Cardiac muscle cell (in vitro differentiated cells and primary cell): ENCODE data around the gene KRT76. TPM values are rescaled to one million over a fixed set of nuclear protein-coding genes. Genes with fewer than 3 reads are reported as not detected.

ENCODE experiments used
- DNase-seq, 2 donors: peaks; one replicate each; pipeline versions ENCODE4 v3.0.0 to v3.0.0-alpha.2; 2010 to 2017; ENCODE audit warnings: low read depth in 1 of 2, low spot score in 1 of 2
- H3K27ac ChIP-seq: fragments of 200-600 bp; sonication (generic); 2 replicates; pipeline ENCODE4 v1.5.1; 2016
- H3K27me3 ChIP-seq: fragments of 200-600 bp; sonication (generic); 2 replicates; pipeline ENCODE4 v1.6.0; 2016; ENCODE audit warnings: control low read depth
- H3K36me3 ChIP-seq: fragments of 200-600 bp; sonication (generic); 2 replicates; pipeline ENCODE4 v1.5.1; 2016; ENCODE audit warnings: control low read depth
- H3K4me1 ChIP-seq: fragments of 200-600 bp; sonication (generic); 2 replicates; pipeline ENCODE4 v1.8.1; 2017; ENCODE audit warnings: low read depth, mild to moderate bottlenecking, mixed run types
- H3K4me3 ChIP-seq: fragments of 200-600 bp; sonication (generic); 2 replicates; pipeline ENCODE4 v1.5.1; 2016; ENCODE audit warnings: mild to moderate bottlenecking
- H3K9me3 ChIP-seq: fragments of 200-600 bp; sonication (generic); 2 replicates; pipeline ENCODE4 v1.5.1; 2017; ENCODE audit warnings: low read depth, mild to moderate bottlenecking, control low read depth
- polyA plus RNA-seq: library from polyadenylated mRNA; unstranded; fragments of >200 nt; fragmentation: Nextera tagmentation; extraction: Ambion mirVana; gene quantifications from 2 replicates; pipeline ENCODE4 v1.2.1, GENCODE V29; 2016
- total RNA-seq: library from RNA; depleted of rRNA; stranded (reverse); fragments of >200 nt; gene quantifications from 2 replicates; pipeline ENCODE4 v1.2.3, GENCODE V29; 2016
- TF ChIP-seq, protein P1 (sequence below): IDR thresholded peaks from 2 replicates; pipeline ENCODE4 v1.5.1; 2012; ENCODE audit warnings: low read depth, mild to moderate bottlenecking, low read length

KRT76 gene
- total and polyA plus RNA-seq, 2 experiments from 2014 or later: not detected

DNA sequence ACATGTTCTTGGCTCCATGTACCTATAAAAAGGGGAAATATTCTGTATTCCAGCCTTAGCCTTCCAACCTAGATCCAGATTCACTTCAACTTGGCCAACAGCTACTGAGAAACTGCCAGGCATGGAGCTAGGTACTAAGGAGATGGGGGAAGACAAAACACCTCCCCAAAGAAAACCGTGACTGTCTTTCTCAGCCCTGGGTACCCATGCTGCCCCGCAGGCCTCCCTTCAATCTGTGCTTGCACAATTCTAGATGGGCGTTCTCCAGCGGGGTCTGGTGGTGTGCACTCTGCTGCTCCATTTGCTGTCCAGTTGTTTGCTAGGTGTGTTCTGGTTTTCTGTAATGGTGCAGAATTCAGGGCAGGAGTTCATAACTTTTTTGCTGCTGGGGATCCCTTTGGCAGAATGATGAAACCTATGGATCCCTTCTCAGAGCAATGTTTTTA is 37.6 kb upstream of the KRT76 start:
- H3K4me3 ChIP-seq: no peak overlapping the region
- TF ChIP-seq, protein P1, sequence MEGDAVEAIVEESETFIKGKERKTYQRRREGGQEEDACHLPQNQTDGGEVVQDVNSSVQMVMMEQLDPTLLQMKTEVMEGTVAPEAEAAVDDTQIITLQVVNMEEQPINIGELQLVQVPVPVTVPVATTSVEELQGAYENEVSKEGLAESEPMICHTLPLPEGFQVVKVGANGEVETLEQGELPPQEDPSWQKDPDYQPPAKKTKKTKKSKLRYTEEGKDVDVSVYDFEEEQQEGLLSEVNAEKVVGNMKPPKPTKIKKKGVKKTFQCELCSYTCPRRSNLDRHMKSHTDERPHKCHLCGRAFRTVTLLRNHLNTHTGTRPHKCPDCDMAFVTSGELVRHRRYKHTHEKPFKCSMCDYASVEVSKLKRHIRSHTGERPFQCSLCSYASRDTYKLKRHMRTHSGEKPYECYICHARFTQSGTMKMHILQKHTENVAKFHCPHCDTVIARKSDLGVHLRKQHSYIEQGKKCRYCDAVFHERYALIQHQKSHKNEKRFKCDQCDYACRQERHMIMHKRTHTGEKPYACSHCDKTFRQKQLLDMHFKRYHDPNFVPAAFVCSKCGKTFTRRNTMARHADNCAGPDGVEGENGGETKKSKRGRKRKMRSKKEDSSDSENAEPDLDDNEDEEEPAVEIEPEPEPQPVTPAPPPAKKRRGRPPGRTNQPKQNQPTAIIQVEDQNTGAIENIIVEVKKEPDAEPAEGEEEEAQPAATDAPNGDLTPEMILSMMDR: no peak
- H3K27ac ChIP-seq: no peak overlapping the region
- no peaks in the 10 kb centered on the region for H3K27me3 ChIP-seq
- H3K4me1 ChIP-seq: no peaks in the 10 kb centered on the region
- no peak for DNase-seq
- no peaks in the 10 kb centered on the region for H3K9me3 ChIP-seq
- no peaks in the 10 kb centered on the region for H3K36me3 ChIP-seq

DNA sequence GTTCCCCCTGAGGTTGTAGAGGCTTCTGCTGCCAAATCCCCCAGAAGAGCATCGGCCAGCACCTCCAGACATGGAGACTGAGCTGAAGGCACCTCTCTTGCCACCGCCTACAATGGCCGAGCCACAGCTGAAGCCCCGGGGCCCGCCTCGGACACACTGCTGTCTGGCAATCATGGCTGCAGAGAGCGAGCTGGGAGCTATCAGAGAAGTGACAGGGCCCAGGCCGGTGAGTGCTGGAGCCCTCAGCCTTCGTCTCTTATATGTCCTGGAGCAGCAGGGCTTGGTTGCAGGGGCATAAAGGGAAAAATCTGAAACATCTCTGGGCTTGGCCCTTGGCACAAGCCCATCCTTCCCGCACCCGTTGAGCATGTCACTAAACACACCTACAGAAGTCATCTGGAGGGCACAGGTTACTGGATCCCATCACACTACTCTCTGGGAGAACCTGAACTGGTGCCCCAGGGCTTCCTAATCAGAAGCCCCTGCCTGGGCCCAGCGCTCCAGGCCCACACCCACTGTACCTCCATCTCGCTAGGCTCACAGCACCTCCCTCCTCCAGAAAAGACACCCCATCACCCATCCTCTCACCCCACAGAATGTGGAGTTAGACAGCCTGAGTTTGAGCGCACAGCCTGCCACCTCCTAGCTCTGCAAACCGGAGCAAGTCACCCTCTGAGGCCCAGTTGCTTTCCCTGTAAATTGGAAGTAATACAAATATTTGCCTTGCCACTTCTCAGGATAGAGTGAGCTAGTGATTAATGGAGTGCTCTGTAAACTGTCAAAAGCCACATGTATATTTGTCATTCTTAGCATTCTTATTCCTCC is 37.0 kb upstream of the KRT76 start, which contains the start of gene KRT4:
KRT4 (minus strand) TSS at position 232 of the 825 bp plus-strand sequence; CDS start at position 174, 58 bp downstream.
- no peak within 1 kb of the TSS for H3K27ac ChIP-seq
- no peaks in the 10 kb centered on the region for H3K4me1 ChIP-seq
- no peaks in the 10 kb centered on the region for H3K36me3 ChIP-seq
- H3K4me3 ChIP-seq: no peak within 1 kb of the TSS
- TF ChIP-seq, protein P1: no peak
- H3K27me3 ChIP-seq: peaks cover 1% of the 10 kb centered on the region
- H3K9me3 ChIP-seq: no peaks in the 10 kb centered on the region
- DNase-seq: peak in 1 of 2 donors; percentile 27

DNA sequence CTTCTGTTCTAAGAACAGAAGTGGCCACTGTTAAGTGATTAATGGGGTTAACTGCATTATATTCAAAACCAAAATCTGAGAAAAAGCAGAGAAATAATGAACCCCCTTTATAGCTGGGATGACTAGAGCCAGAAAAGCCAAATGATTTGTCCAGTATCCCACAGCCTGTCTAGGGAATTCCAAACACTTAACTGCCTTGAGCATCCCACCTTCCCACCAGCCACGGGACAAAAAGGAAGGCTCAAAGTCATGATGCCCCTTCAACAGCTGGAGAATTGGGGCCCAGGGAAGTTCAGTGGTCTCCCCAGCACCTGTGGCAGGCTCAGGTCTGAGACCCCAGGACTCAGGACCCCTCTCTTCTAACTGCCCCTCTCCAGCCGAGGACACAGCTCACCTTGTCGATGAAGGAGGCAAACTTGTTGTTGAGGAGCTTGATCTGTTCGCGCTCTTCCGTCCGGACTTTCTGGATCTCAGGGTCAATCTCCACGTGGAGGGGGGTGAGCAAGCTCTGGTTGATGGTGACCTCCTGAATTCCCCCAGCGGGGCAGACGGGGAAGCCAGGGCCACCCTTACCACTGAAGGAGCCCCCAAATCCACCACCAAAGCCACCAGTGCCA is 36.2 kb upstream of the KRT76 start:
- DNase-seq: no peak
- Histone ChIP-seq H3K4me3 (no peak overlapping the region), H3K27ac (no peak overlapping the region), H3K4me1 (no peaks in the 10 kb centered on the region), H3K9me3 (no peaks in the 10 kb centered on the region), H3K27me3 (peaks cover 6% of the 10 kb centered on the region), H3K36me3 (no peaks in the 10 kb centered on the region)
- TF ChIP-seq, protein P1: no peak

DNA sequence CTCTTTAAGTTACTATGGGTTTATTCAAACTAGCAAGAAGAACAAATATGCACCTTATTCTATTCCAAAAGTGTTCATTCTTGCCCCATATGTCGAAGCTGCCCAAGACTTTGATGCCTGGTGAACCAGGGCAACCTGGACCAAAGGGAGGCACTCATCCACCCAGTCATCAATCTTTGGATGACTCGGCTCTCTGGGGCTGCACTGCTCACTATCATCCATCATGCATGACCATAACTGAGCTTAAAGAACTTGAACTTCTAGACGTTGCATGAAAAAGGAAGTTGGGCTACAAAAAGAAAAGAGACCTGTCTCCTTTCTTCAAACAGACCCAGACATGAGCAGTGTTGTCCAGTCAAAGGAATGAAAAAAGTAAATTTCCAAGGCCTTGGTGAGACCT is 35.6 kb upstream of the KRT76 start:
- Histone ChIP-seq H3K27ac (no peak overlapping the region), H3K4me1 (no peaks in the 10 kb centered on the region), H3K4me3 (no peak overlapping the region), H3K9me3 (no peaks in the 10 kb centered on the region), H3K36me3 (no peaks in the 10 kb centered on the region), H3K27me3 (peaks cover 6% of the 10 kb centered on the region)
- no peak for DNase-seq
- TF ChIP-seq, protein P1: no peak

DNA sequence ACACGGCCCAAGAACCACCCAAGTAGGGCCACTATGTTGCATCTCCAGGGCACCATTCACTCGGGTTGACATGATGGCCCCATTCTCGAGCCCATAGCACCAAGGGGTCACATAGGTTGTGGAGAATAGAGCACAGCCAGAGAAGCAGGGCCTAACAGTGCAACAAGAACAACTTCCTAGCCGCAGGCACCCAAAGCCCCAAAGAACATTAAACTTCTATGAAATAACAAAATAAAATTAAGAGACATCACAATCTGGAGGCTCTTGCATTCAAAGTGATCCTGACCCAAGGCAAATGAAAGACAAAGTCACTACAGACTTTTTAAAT is 34.9 kb upstream of the KRT76 start:
- TF ChIP-seq, protein P1: no peak
- Histone ChIP-seq H3K27ac (no peak overlapping the region), H3K4me1 (no peaks in the 10 kb centered on the region), H3K9me3 (no peaks in the 10 kb centered on the region), H3K36me3 (no peaks in the 10 kb centered on the region), H3K4me3 (no peak overlapping the region), H3K27me3 (peaks cover 6% of the 10 kb centered on the region)
- no peak for DNase-seq
